ENCODE data around the gene C17orf100.

The C17orf100 gene

GRCh38 chr17:6695565-6695964 is 44.0 kb downstream of the C17orf100 start:
- DNase-seq: no peak

- no peak for DNase-seq
Measured at GRCh38 chr17:6696906-6697305, 45.3 kb downstream of the C17orf100 start.

GRCh38 chr17:6698004-6698403 is 46.4 kb downstream of the C17orf100 start:
- DNase-seq: no peak

GRCh38 chr17:6699997-6700947 is 48.7 kb downstream of the C17orf100 start:
- no peak for DNase-seq

GRCh38 chr17:6700948-6701307 is 49.4 kb downstream of the C17orf100 start:
- no peak for DNase-seq

GRCh38 chr17:6701719-6702118 is 50.2 kb downstream of the C17orf100 start:
- no peak for DNase-seq

GRCh38 chr17:6702567-6703215 is 51.1 kb downstream of the C17orf100 start:
- DNase-seq: no peak
